ENCODE measurements around the gene EYS.

Gene EYS

GRCh38 chr6:64714073-64714472 is 993.0 kb downstream of the EYS start:
- TF ChIP-seq, protein P1, sequence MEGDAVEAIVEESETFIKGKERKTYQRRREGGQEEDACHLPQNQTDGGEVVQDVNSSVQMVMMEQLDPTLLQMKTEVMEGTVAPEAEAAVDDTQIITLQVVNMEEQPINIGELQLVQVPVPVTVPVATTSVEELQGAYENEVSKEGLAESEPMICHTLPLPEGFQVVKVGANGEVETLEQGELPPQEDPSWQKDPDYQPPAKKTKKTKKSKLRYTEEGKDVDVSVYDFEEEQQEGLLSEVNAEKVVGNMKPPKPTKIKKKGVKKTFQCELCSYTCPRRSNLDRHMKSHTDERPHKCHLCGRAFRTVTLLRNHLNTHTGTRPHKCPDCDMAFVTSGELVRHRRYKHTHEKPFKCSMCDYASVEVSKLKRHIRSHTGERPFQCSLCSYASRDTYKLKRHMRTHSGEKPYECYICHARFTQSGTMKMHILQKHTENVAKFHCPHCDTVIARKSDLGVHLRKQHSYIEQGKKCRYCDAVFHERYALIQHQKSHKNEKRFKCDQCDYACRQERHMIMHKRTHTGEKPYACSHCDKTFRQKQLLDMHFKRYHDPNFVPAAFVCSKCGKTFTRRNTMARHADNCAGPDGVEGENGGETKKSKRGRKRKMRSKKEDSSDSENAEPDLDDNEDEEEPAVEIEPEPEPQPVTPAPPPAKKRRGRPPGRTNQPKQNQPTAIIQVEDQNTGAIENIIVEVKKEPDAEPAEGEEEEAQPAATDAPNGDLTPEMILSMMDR (IDR thresholded peaks at IDR 0.05): no peak

DNA sequence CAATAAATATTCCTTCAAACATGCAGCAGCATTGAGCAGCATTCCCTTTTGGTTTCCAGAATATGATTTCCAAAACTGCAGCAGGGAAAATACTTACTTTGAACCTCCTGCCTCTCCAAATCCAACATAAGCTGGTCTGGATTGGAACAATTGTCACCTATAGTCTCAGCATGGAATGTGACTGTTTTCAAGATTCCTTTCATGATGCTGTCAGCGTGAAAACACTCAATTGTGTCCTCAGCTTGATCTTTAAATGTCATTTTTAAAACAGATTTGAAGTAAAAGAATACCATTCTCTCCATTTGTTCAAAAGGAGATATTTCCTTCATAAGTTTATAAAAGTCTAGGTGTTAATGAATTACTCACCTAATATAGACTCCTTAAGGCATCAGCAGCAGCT is 993.9 kb downstream of the EYS start:
- TF ChIP-seq, protein P1 (IDR thresholded peaks at IDR 0.05): no peak

- TF ChIP-seq, protein P1 (IDR thresholded peaks at IDR 0.05): no peak
These were observed 994.4 kb downstream of the EYS start for GRCh38 chr6:64712606-64713005.

DNA sequence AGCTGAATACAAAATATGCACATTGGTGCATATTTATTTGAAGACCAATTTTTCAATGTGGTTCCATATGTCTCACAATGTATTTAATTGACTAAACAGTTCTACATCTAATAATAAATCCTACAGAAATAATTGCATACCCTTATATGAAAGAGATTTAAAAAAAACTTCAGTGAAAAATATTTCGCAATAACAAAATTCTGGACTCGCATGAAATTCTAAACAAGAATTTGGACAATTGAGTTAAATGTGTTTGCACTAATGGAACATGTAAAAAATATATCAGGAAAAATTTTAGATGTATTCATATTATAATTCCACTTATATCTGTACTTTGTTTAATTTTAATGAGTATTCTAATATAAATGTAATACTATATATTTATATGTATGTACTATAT is 1003.1 kb downstream of the EYS start:
- TF ChIP-seq, protein P1 (IDR thresholded peaks at IDR 0.05): no peak

DNA sequence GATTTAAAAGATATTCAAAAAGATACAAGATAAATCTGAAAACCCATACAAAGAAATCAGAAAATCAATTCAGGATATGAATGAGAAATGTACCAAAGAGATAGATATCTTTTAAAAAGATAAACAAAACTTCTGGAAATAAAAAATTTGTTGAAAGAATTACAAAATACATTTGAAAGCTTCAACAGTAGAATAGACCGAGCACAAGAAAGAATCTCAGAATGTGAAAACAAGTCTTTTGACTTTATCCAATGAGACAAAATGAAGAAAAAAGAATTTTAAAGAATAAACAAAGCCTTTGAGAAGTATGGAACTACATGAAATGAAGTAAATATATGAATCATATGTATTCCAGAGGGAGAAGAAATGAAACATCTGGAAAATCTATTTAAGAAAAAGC is 1011.0 kb downstream of the EYS start:
- TF ChIP-seq, protein P1 (IDR thresholded peaks at IDR 0.05): no peak

DNA sequence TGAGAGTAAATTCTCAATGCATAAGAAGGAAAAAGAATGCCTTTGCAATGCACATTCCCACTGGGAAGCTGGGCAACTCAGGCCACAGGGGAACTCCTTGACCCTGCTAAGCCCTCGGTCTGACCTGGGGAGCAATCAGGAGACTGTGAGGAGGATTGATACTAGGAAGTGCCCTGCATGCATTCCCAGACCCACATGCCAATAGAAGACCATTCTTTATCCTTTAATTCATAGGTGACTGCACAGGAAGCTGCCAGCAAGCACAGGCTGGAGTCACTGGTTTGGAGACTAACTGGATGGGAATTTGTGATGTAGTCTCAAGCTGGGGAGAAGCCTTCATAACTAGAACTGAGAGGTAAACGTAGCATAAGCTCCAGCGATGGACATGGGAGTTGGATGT is 1012.7 kb downstream of the EYS start:
- TF ChIP-seq, protein P1 (IDR thresholded peaks at IDR 0.05): no peak

- TF ChIP-seq, protein P1 (IDR thresholded peaks at IDR 0.05): no peak
These were observed 1016.0 kb downstream of the EYS start for GRCh38 chr6:64691064-64691463.

GRCh38 chr6:64685401-64685800 is 1021.6 kb downstream of the EYS start:
- TF ChIP-seq, protein P1 (IDR thresholded peaks at IDR 0.05): no peak

All from LNCAP (cell line).